LNCaP clone FGC (cell line): Measurements from ENCODE around the gene C17orf50.

Experiments used
- DNase-seq: peaks from one replicate; pipeline ENCODE4 v3.0.0-alpha.2; 2011; ENCODE audit warnings: low read depth
- H3K4me3 ChIP-seq: 2 replicates; pipeline ENCODE4 v1.5.1; 2011; ENCODE audit warnings: mild to moderate bottlenecking, low read depth, low read length, control low read depth
- TF ChIP-seq, protein P1 (sequence below): IDR thresholded peaks from 2 replicates; pipeline ENCODE4 v1.5.1; 2012; ENCODE audit warnings: mild to moderate bottlenecking; ENCODE audit not compliant: control insufficient read depth, insufficient read depth; ENCODE audit errors: extremely low read depth

C17orf50 gene

DNA sequence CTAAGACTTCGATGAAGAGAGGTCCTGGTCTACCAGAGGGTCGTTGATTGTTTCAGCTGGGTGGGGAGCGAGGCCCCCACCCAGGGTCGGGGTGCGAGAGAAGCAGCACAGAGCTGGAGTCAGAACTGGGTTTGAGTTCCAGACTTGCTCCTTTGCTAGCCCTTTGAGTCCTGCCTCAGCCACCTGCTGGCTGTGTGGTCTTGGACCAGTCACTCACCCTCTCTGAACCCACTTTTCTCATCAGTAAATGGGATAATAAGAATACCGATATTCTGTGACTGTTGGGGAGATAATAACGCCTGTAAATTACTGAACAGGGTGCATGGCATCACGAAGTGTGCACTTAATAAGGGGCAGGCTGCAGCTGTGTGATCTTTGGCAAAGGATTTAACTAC is 35.2 kb downstream of the C17orf50 start:
- TF ChIP-seq, protein P1, sequence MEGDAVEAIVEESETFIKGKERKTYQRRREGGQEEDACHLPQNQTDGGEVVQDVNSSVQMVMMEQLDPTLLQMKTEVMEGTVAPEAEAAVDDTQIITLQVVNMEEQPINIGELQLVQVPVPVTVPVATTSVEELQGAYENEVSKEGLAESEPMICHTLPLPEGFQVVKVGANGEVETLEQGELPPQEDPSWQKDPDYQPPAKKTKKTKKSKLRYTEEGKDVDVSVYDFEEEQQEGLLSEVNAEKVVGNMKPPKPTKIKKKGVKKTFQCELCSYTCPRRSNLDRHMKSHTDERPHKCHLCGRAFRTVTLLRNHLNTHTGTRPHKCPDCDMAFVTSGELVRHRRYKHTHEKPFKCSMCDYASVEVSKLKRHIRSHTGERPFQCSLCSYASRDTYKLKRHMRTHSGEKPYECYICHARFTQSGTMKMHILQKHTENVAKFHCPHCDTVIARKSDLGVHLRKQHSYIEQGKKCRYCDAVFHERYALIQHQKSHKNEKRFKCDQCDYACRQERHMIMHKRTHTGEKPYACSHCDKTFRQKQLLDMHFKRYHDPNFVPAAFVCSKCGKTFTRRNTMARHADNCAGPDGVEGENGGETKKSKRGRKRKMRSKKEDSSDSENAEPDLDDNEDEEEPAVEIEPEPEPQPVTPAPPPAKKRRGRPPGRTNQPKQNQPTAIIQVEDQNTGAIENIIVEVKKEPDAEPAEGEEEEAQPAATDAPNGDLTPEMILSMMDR = no peak
- no peak for DNase-seq
- no peak overlapping the region for H3K4me3 ChIP-seq

- H3K4me3 ChIP-seq = no peak overlapping the region
- no peak for DNase-seq
- TF ChIP-seq, protein P1 = no peak
Measured at GRCh38 chr17:35796942-35797341, 36.3 kb downstream of the C17orf50 start.

DNA sequence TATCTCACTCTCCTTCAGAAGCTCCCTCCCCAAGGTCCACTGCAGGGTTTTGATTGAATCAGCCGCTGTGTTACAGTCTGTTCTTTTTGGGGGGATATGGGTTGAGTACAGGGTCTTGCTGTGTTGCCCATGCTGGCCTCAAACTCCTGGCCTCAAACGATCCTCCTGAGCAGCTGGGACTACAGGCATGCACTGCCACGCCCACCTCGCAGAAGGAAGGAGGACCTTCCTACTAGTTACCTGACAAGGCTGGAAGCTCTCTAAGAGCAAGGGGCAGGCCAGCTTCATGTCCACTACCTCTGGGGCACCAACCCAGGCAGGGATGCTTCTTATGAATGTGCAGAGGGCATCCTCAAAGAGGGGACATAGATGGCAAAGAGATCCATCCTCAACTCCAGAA is 36.7 kb downstream of the C17orf50 start:
- DNase-seq = no peak
- TF ChIP-seq, protein P1 = no peak
- H3K4me3 ChIP-seq = no peak overlapping the region

GRCh38 chr17:35797918-35798317 is 37.2 kb downstream of the C17orf50 start:
- no peak overlapping the region for H3K4me3 ChIP-seq
- no peak for DNase-seq
- TF ChIP-seq, protein P1 = no peak

DNA sequence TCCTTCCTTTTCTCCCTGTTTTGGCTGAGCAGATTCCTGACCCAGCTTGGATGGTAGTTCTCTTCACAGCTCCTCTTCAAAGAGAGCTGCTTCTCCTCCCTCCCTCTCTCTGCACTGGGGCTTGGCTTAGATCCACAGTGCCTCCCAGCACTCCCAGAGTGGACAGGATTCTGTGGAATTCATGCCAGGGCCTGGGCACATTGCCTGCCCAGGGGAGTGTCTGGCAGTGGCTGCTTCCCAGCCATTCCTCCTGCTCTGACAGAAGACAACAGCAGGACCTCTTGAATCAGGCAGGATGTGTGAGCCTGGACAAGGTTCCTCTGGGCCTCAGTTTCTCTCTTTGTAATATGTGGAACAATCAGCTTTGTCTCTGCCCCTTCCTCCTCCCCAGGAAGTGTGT is 39.3 kb downstream of the C17orf50 start:
- TF ChIP-seq, protein P1 = no peak
- peak; percentile 92 for DNase-seq

GRCh38 chr17:35801583-35802224 is 41.0 kb downstream of the C17orf50 start:
- H3K4me3 ChIP-seq = no peak overlapping the region
- TF ChIP-seq, protein P1 = no peak
- DNase-seq = peak; percentile 72

More for the DNA sequence above, 39.3 kb downstream of the C17orf50 start:
- no peak overlapping the region for H3K4me3 ChIP-seq

- peak; percentile 77 for DNase-seq
- no peak overlapping the region for H3K4me3 ChIP-seq
- TF ChIP-seq, protein P1 = peak; percentile 96
Measured at GRCh38 chr17:35804658-35805192, 44.0 kb downstream of the C17orf50 start.
